Stimulated activated CD4-positive, alpha-beta T cell treated with anti-CD3 and anti-CD28 coated beads, Interleukin-12 subunit alpha, Interleukin-12 subunit beta, amount 100 ng/mL, for 24 hours (primary cell): ENCODE results near the gene SLC24A5.

ENCODE experiments used
- DNase-seq, 2 experiments: peaks; one replicate each; pipeline ENCODE4 v3.0.0-alpha.2; 2020; ENCODE audit warnings: low read depth in 2 of 2

The SLC24A5 gene

DNA sequence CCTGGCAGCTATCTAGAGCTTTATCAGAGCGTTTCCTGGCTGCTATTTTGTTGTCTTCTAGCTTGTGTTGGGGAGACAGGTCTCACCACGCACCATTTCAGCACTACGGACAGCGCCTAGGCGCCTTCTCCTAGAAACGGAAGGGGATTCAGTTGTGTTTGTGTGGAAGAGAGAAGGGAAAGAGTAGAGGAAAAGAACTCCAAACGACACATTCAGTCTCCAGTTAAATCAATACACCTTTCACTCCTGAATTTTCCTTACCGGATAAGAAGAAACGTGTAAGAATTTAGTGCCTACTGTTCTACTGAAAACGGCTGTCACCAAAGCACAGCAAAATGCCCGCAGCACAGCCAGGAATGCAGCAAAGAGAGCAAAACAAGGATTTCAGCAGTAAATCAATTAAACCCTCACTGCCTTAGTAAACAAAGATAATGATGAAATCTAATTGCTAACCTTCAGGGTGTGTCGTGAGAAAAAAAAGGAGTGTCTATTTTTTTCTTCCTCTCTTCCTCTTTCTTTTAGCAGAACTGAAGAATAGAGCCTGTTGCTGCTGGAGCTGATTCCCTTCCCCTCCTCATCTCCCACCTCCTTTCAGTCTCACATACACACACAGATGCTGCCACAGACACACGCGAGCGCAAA lies 70.3 kb downstream of the SLC24A5 start:
- DNase-seq, result peak in 1 of 2 experiments; percentile 22

- no peak for DNase-seq
Observed at GRCh38 chr15:48191574-48192225, 70.9 kb downstream of the SLC24A5 start, which contains the start of gene CTXN2. TSS of gene CTXN2 (plus strand) at chr15:48191665. CDS start at chr15:48201301, 9,636 bp downstream.
